Measurements from ENCODE around the gene COA1. TPM values are rescaled to one million over a fixed set of nuclear protein-coding genes. Genes with fewer than 3 reads are reported as not detected.

COA1 gene
- total and polyA plus RNA-seq, 9 of the 15 experiments (the other 6 are each of a cell fraction or from before 2014, with no cell fraction given): 98.9 to 463 (median 181) TPM

GRCh38 chr7:43592326-43592725 lies 137.0 kb downstream of the COA1 start (continued):
- TF ChIP-seq GTF3C2 (IDR thresholded peaks at IDR 0.05; ENCODE audit: borderline replicate concordance, extremely low read depth, insufficient read length) (no peak), EWSR1 (IDR thresholded peaks at IDR 0.05; ENCODE audit: borderline replicate concordance, low read depth, partially characterized antibody) (no peak), CAMTA2 (CRISPR knock-in tag; conservative IDR thresholded peaks at IDR 0.05) (no peak), ZNF134 (CRISPR knock-in tag; conservative IDR thresholded peaks at IDR 0.05) (no peak), CUX1 (CRISPR knock-in tag; IDR thresholded peaks at IDR 0.05) (no peak), BHLHE40 (IDR thresholded peaks at IDR 0.05; ENCODE audit: low read length) (no peak), MGA (IDR thresholded peaks at IDR 0.05) (no peak)
